NB4 (cell line): ENCODE data around the gene AMIGO3.

ENCODE experiments used
- DNase-seq: peaks from one replicate; pipeline ENCODE4 v3.0.0; 2010; ENCODE audit warnings: low read depth
- H3K4me3 ChIP-seq: one replicate; pipeline ENCODE4 v1.5.1; 2011; ENCODE audit warnings: mild to moderate bottlenecking, low read depth, low read length, moderate library complexity
- MYC ChIP-seq: IDR thresholded peaks from 2 replicates; pipeline ENCODE4 v1.6.1; 2011; ENCODE audit warnings: low read depth, low read length
- POLR2A ChIP-seq: IDR thresholded peaks from 2 replicates; pipeline ENCODE4 v1.6.1; 2011; ENCODE audit warnings: mild to moderate bottlenecking; ENCODE audit not compliant: insufficient read length; ENCODE audit errors: extremely low read depth
- TF ChIP-seq, protein P1 (sequence below): IDR thresholded peaks from one replicate; pipeline ENCODE4 v1.5.1; 2012; ENCODE audit warnings: low read depth, low read length
- TF ChIP-seq, protein P2 (sequence below): IDR thresholded peaks from 2 replicates; pipeline ENCODE4 v1.6.1; 2011; ENCODE audit warnings: low read depth, low read length

Gene AMIGO3

DNA sequence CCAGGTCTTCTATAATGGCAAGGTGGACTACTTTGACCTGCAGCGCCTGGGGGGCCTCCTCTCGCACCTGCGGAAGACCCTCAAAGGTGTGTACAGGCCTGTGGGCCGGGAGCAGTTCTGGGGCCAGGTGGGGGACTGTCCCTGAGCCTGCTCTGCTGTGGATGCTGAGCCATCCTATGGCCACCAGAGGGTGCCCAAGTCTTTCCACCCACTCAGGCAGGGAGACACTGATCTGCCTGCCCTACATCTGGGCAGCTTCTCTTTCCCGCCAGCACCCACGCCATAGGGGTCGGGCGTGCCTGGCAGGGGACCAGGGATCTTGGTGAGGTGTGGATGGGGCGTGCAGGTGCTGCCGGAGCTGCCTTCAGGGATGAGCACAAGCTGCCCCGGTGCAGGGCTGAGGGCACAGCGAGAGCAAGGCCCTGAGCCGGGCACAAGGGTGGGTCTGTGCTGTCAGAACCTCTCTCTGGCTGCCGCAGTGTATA, 16.0 kb downstream of the AMIGO3 start:
- TF ChIP-seq, protein P1, sequence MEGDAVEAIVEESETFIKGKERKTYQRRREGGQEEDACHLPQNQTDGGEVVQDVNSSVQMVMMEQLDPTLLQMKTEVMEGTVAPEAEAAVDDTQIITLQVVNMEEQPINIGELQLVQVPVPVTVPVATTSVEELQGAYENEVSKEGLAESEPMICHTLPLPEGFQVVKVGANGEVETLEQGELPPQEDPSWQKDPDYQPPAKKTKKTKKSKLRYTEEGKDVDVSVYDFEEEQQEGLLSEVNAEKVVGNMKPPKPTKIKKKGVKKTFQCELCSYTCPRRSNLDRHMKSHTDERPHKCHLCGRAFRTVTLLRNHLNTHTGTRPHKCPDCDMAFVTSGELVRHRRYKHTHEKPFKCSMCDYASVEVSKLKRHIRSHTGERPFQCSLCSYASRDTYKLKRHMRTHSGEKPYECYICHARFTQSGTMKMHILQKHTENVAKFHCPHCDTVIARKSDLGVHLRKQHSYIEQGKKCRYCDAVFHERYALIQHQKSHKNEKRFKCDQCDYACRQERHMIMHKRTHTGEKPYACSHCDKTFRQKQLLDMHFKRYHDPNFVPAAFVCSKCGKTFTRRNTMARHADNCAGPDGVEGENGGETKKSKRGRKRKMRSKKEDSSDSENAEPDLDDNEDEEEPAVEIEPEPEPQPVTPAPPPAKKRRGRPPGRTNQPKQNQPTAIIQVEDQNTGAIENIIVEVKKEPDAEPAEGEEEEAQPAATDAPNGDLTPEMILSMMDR, result peak; percentile 89
- no peak for TF ChIP-seq POLR2A
- peak; percentile 30; the same call in 1 of the 2 replicates for TF ChIP-seq MYC
- TF ChIP-seq, protein P2, sequence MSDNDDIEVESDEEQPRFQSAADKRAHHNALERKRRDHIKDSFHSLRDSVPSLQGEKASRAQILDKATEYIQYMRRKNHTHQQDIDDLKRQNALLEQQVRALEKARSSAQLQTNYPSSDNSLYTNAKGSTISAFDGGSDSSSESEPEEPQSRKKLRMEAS, result peak; percentile 42
- DNase-seq, result peak; percentile 68
- no peak overlapping the region for H3K4me3 ChIP-seq

DNA sequence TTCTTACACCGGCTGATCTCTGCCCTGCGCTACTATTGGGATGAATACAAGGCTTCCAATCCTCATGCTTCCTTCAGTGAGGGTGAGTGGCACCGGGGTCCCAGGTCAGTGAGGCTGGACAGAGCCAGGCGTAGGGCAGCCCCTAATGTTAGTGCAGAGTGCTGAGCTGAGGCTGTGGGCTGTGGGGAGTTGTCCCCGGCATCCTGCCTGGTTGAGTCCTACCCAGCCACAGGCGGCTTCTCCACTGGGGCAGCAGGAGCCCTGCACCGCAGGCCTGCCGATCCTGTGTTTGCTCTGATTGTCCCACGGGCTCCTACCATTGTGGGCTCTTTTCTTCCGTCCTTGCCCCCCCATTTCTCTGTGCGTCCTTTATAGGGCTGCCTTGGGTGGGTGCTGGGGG, 16.8 kb downstream of the AMIGO3 start:
- no peak overlapping the region for H3K4me3 ChIP-seq
- DNase-seq, result no peak
- TF ChIP-seq, protein P2, result no peak
- no peak for TF ChIP-seq MYC
- TF ChIP-seq POLR2A, result no peak
- TF ChIP-seq, protein P1, result no peak

DNA sequence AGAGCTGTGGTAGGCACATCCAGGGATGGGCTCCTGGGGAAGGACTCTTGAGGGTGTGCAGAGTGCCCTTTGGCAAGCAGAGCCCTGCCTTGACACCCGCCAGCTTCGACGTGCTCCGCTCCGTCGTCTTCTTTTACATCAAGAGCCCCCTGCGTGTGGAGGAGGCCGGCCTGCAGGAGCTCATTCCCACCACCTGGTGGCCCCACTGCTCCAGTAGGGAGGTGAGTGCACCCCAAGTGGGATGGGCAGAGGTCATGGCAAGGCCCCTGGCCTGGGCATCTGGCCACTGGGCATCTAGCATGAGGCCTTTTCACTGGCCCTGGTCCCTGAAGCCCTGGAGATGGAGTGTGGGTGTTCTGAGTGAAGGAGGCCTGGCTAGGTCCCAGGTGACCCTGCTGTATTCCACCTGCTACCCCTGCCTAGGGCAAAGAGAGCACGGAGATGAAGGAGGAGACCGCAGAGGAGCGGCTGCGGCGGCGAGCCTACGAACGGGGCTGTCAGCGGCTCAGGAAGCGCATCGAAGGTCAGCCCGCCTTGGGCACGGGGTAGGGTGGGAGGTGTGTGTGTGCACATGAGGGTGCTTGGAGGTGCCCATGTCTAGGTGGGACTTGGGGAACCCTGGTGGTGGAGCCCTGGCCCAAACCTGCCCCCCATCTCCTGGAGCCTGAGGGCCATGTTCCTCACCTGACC, 18.0 kb downstream of the AMIGO3 start:
- TF ChIP-seq, protein P1, result peak; percentile 38
- TF ChIP-seq POLR2A, result no peak
- H3K4me3 ChIP-seq, result no peak overlapping the region
- DNase-seq, result peak; percentile 39

DNA sequence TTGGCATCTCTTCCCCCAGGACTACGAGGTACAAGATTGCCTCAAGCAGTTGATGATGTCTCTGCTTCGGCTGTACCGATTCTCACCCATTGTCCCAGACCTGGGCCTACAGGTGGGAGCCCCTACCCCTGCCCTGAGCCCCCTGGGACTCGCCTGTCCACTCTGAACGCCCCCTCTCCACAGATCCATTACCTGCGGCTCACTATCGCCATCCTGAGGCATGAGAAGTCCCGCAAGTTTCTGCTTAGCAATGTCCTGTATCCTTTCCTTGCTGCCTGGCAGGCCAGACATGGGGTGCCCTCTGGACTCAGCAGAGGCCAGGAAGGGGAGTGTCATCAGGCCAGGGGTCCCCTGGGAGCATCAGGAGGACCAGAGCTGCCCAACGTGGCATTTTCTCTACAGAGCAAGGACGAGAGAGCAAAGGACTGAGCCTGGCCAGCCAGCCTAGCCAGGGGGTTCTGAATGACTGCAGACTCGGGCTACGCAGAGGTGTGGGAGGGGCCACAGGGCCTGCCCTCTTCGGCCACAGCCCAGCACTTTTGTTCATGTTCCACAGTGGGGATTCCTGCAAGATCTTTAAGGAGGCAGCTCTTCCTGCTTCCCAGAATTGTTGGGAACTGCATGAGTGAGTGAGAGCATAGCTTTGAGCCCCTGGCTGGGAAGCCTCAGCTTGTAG, 18.9 kb downstream of the AMIGO3 start:
- TF ChIP-seq POLR2A, result no peak
- TF ChIP-seq, protein P1, result peak; percentile 19
- no peak for DNase-seq
- H3K4me3 ChIP-seq, result no peak overlapping the region

DNA sequence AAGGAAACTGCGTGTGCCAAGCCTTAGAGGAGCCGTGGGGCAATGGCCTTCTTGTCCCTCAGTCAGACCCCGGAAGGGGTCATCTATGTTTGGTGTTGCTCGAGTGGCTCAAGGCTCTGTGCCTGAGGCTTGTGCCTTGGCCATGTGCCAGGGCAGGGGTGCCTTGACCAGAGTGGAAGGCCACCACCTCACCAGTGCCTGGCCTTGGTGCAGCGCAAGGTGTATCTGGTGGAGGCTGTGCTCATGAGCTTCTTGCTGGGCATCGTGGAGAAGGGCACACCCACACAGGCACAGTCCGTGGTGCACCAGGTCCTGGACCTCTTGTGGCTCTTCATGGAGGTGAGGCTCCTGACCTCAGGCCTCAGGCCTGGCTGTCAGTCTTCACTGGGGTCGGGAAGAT, 19.5 kb downstream of the AMIGO3 start:
- TF ChIP-seq, protein P2, result no peak
- TF ChIP-seq POLR2A (no peak), MYC (no peak)
- TF ChIP-seq, protein P1, result no peak
- DNase-seq, result no peak
- H3K4me3 ChIP-seq, result no peak overlapping the region
